ENCODE data around the gene NT5DC1. TPM values are rescaled to one million over a fixed set of nuclear protein-coding genes. Genes with fewer than 3 reads are reported as not detected.

NT5DC1 gene
- total and polyA plus RNA-seq, 4 donors: 8.6 to 49.0 (median 22.1) TPM

DNA sequence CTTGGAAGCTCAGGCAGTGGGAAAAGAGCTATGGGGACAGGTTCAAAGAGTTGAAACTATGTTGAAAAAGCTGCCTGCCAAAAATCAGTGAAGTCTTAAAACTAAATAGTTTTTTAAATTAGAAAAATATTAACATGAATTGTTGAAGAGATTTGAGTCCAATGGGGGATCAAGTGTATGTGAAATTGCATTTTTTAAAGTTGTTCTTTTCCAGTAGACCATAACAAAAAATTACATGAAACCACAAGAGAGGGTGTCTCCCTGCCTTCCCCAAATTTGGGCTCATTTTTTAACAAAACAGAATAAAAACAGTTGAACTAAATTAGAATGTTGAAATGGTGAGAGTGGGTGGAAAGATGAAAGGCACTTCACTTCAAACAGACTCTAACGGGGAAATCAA, 56.7 kb downstream of the NT5DC1 start:
- Histone ChIP-seq H3K9me3 (ENCODE audit: control insufficient read depth in 4 of 4, insufficient read depth in 3 of 4, low read length in 3 of 4) (no peaks in the 10 kb centered on the region), H3K4me3 (no peak overlapping the region), H3K4me1 (ENCODE audit: control insufficient read depth in 5 of 5, insufficient read depth in 5 of 5, low read length in 5 of 5) (no peaks in the 10 kb centered on the region), H3K27me3 (ENCODE audit: control insufficient read depth in 3 of 3, insufficient read depth in 3 of 3, low read length in 2 of 3) (no peaks in the 10 kb centered on the region), H3K9ac (ENCODE audit: insufficient read depth in 1 of 2, low read length in 2 of 2) (no peak overlapping the region), H3K27ac (ENCODE audit: low read depth in 1 of 2, low read length in 1 of 2) (no peak overlapping the region), H3K36me3 (ENCODE audit: control insufficient read depth in 4 of 4, insufficient read depth in 4 of 4, low read length in 4 of 4) (peaks cover 0 to 12% (median 4%) of the 10 kb centered on the region in 4 donors)
- ATAC-seq (ENCODE audit: insufficient read depth, low FRiP score): no peak
- WGBS, 2 donors: 81 to 85% methylated on average over 1 of the region's 1 CpG
- TF ChIP-seq, protein P1, sequence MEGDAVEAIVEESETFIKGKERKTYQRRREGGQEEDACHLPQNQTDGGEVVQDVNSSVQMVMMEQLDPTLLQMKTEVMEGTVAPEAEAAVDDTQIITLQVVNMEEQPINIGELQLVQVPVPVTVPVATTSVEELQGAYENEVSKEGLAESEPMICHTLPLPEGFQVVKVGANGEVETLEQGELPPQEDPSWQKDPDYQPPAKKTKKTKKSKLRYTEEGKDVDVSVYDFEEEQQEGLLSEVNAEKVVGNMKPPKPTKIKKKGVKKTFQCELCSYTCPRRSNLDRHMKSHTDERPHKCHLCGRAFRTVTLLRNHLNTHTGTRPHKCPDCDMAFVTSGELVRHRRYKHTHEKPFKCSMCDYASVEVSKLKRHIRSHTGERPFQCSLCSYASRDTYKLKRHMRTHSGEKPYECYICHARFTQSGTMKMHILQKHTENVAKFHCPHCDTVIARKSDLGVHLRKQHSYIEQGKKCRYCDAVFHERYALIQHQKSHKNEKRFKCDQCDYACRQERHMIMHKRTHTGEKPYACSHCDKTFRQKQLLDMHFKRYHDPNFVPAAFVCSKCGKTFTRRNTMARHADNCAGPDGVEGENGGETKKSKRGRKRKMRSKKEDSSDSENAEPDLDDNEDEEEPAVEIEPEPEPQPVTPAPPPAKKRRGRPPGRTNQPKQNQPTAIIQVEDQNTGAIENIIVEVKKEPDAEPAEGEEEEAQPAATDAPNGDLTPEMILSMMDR (IDR thresholded peaks at IDR 0.05; ENCODE audit: control extremely low read depth, extremely low read depth): no peak
- DNase-seq: no peak

DNA sequence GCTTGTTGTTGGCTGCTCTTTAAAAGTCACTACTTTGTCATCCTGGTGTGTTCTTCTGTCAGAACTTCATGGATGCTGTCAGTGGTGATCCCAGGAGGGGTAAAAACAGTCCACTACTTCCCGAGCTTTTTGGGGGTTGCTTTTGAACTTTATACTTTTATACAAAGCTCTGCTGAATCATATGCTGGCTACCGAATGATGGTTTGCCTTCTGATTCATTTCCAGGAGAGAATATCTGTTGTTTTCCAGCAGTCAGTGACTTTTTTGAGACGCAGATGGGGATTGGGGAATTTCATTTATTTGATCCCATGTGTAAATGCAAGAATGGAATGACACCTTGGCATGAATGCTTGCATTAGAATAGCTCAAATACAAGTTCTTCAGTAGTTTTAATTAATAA, 58.0 kb downstream of the NT5DC1 start:
- TF ChIP-seq, protein P1 (IDR thresholded peaks at IDR 0.05; ENCODE audit: control extremely low read depth, extremely low read depth): no peak
- H3K36me3 ChIP-seq (ENCODE audit: control insufficient read depth in 4 of 4, insufficient read depth in 4 of 4, low read length in 4 of 4): peaks cover 0 to 12% (median 4%) of the 10 kb centered on the region in 4 donors
- no peaks in the 10 kb centered on the region for H3K27me3 ChIP-seq (ENCODE audit: control insufficient read depth in 3 of 3, insufficient read depth in 3 of 3, low read length in 2 of 3)
- no peak for ATAC-seq (ENCODE audit: insufficient read depth, low FRiP score)
- DNase-seq: no peak
- no peak overlapping the region for H3K4me3 ChIP-seq
- no peaks in the 10 kb centered on the region for H3K4me1 ChIP-seq (ENCODE audit: control insufficient read depth in 5 of 5, insufficient read depth in 5 of 5, low read length in 5 of 5)
- H3K9me3 ChIP-seq (ENCODE audit: control insufficient read depth in 4 of 4, insufficient read depth in 3 of 4, low read length in 3 of 4): no peaks in the 10 kb centered on the region
- no peak overlapping the region for H3K9ac ChIP-seq (ENCODE audit: insufficient read depth in 1 of 2, low read length in 2 of 2)
- 70 to 79% methylated on average over 3 of the region's 3 CpGs for WGBS, 2 donors
- no peak overlapping the region for H3K27ac ChIP-seq (ENCODE audit: low read depth in 1 of 2, low read length in 1 of 2)

DNA sequence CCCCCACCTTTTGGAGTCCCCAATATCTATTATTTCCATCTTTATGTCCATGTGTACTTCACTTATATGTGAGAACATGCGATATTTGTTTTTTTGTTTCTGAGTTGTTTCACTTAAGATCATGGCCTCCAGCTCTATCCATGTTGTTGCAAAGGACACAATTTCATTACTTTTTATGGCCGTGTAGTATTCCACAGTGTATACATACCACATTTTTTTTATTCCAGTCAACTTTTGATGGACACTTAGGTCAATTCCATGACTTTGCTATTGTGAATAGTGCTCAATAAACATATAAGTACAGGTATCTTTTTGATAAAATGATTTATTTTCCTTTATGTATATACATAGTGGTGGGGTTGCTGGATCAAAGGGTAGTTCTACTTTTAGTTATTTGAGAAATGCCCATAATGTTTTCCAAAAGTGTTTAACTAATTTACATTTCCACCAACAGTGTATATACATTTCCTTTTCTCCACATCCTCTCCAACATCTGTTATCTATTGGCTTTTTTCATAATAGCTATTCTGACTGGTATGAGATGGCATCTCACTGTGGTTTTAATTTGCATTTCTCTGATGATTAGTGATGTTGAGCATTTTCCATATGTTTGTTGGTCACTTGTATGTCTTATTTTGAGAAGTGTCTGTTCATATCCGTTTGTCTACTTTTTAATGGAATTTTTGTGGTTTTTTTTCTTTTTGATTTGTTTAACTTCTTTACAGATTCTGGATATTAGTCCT, 59.3 kb downstream of the NT5DC1 start:
- no peak for DNase-seq
- no peak for ATAC-seq (ENCODE audit: insufficient read depth, low FRiP score)
- no peak overlapping the region for H3K9ac ChIP-seq (ENCODE audit: insufficient read depth in 1 of 2, low read length in 2 of 2)
- no peak overlapping the region for H3K27ac ChIP-seq (ENCODE audit: low read depth in 1 of 2, low read length in 1 of 2)
- peaks cover 0 to 12% (median 4%) of the 10 kb centered on the region in 4 donors for H3K36me3 ChIP-seq (ENCODE audit: control insufficient read depth in 4 of 4, insufficient read depth in 4 of 4, low read length in 4 of 4)
- 95 to 96% methylated on average over 3 of the region's 3 CpGs for WGBS, 2 donors
- TF ChIP-seq, protein P1 (IDR thresholded peaks at IDR 0.05; ENCODE audit: control extremely low read depth, extremely low read depth): no peak
- no peaks in the 10 kb centered on the region for H3K27me3 ChIP-seq (ENCODE audit: control insufficient read depth in 3 of 3, insufficient read depth in 3 of 3, low read length in 2 of 3)
- H3K9me3 ChIP-seq (ENCODE audit: control insufficient read depth in 4 of 4, insufficient read depth in 3 of 4, low read length in 3 of 4): peaks cover 0 to 3% (median 0%) of the 10 kb centered on the region in 4 donors
- H3K4me1 ChIP-seq (ENCODE audit: control insufficient read depth in 5 of 5, insufficient read depth in 5 of 5, low read length in 5 of 5): no peaks in the 10 kb centered on the region
- no peak overlapping the region for H3K4me3 ChIP-seq

Measured in lung (tissue), 12 donors.